H1 (cell line): ENCODE results near the gene PLEKHN1. TPM values are rescaled to one million over a fixed set of nuclear protein-coding genes. Genes with fewer than 3 reads are reported as not detected.

ENCODE experiments used
- CTCF ChIA-PET: fragments of 300-600 bp; sonication (Branson Sonifier 250); formaldehyde crosslinking; loops from one replicate; lab custom pipeline; 2021; ENCODE audit not compliant: partially characterized antibody; lab: Charles Lee
- POLR2A ChIA-PET: fragments of 300-600 bp; sonication (Branson Sonifier 250); formaldehyde crosslinking; loops from one replicate; lab custom pipeline; 2021; ENCODE audit warnings: inconsistent platforms; ENCODE audit not compliant: partially characterized antibody; lab: Charles Lee
- DNase-seq, 2 experiments: peaks; one replicate each; pipeline versions ENCODE4 v3.0.0 to v3.0.0-alpha.2; 2010 to 2022; ENCODE audit warnings: low spot score in 2 of 2, low read depth in 1 of 2, mixed read lengths in 1 of 2
- FAIRE-seq: peaks from 2 replicates; lab custom pipeline; 2011; peaks lifted over from hg19 to GRCh38; lab: Jason Lieb, UNC
- H2AFZ ChIP-seq: 2 replicates; pipeline ENCODE4 v1.8.1; 2012; ENCODE audit warnings: low read length, inconsistent platforms
- H2AK5ac ChIP-seq: 2 replicates; pipeline ENCODE4 v1.6.1; 2013; ENCODE audit warnings: low read depth, low read length
- H2BK120ac ChIP-seq: replicated peaks from 2 replicates; pipeline ENCODE3; 2013; ENCODE audit warnings: low read depth, low read length, inconsistent platforms
- H2BK12ac ChIP-seq: 2 replicates; pipeline ENCODE4 v1.6.1; 2013; ENCODE audit warnings: low read depth, low read length
- H2BK15ac ChIP-seq: 2 replicates; pipeline ENCODE4 v1.6.1; 2013; ENCODE audit warnings: low read length
- H2BK20ac ChIP-seq: 2 replicates; pipeline ENCODE4 v1.6.1; 2013; ENCODE audit warnings: low read length
- H2BK5ac ChIP-seq: 2 replicates; pipeline ENCODE4 v1.6.1; 2013; ENCODE audit warnings: low read depth, low read length
- H3K14ac ChIP-seq: 2 replicates; pipeline ENCODE4 v1.6.1; 2013; ENCODE audit warnings: inconsistent platforms; ENCODE audit not compliant: insufficient read length
- H3K18ac ChIP-seq: 2 replicates; pipeline ENCODE4 v1.6.1; 2013; ENCODE audit warnings: low read length; ENCODE audit errors: extremely low read depth
- H3K23ac ChIP-seq: 2 replicates; pipeline ENCODE4 v1.6.1; 2013; ENCODE audit warnings: inconsistent platforms; ENCODE audit not compliant: insufficient read length
- H3K23me2 ChIP-seq: 2 replicates; pipeline ENCODE4 v1.6.1; 2013; ENCODE audit warnings: low read depth, low read length
- H3K27ac ChIP-seq: 2 replicates; pipeline ENCODE4 v1.6.1; 2011; ENCODE audit warnings: low read depth, low read length, inconsistent platforms
- H3K27me3 ChIP-seq, 4 experiments: replicated peaks in 1 of 4; 1 replicate in 1 of 4; 2 replicates in 3 of 4; pipeline versions ENCODE4 v1.6.1 to v1.8.1; 2011 to 2013; ENCODE audit warnings: low read length in 3 of 4, mild to moderate bottlenecking in 3 of 4, inconsistent platforms in 2 of 4, mixed read lengths in 2 of 4, moderate library complexity in 1 of 4; ENCODE audit not compliant: control insufficient read depth in 3 of 4, insufficient read depth in 3 of 4; ENCODE audit errors: extremely low read depth in 1 of 4
- H3K36me3 ChIP-seq, 4 experiments: 2 replicates each; pipeline versions ENCODE4 v1.6.1 to v1.8.1; 2011 to 2013; ENCODE audit warnings: mild to moderate bottlenecking in 4 of 4, low read length in 3 of 4, moderate library complexity in 2 of 4, control low read depth in 1 of 4, inconsistent platforms in 1 of 4; ENCODE audit not compliant: insufficient read depth in 4 of 4, control insufficient read depth in 2 of 4
- H3K4ac ChIP-seq: replicated peaks from 2 replicates; pipeline ENCODE3; 2013; ENCODE audit warnings: low read length, low read depth, mixed read lengths, inconsistent platforms; ENCODE audit not compliant: insufficient read length
- H3K4me1 ChIP-seq, 4 experiments: replicated peaks in 1 of 4; 1 replicate in 1 of 4; 2 replicates in 3 of 4; pipeline versions ENCODE4 v1.6.1 to v1.8.1; 2011 to 2013; ENCODE audit warnings: low read length in 3 of 4, inconsistent platforms in 2 of 4, mixed read lengths in 1 of 4; ENCODE audit not compliant: insufficient read depth in 4 of 4, control insufficient read depth in 3 of 4
- H3K4me2 ChIP-seq, 2 experiments: 2 replicates each; pipeline versions ENCODE4 v1.6.1 to v1.8.1; 2011 to 2013; ENCODE audit warnings: low read depth in 2 of 2, low read length in 2 of 2, control low read depth in 1 of 2, inconsistent platforms in 1 of 2, mild to moderate bottlenecking in 1 of 2; ENCODE audit not compliant: insufficient read depth in 1 of 2
- H3K4me3 ChIP-seq, 4 experiments: fragments of 200-600, 300-600 bp in 1 of 4; sonication (generic), shearing (Covaris generic), sonication (Bioruptor Twin) in 1 of 4; 2 replicates each; pipeline versions ENCODE4 v1.5.1 to v1.8.1; 2011 to 2016; ENCODE audit warnings: low read length in 4 of 4, low read depth in 3 of 4, control low read depth in 2 of 4, inconsistent platforms in 2 of 4, mild to moderate bottlenecking in 2 of 4, mixed read lengths in 1 of 4, moderate library complexity in 1 of 4; ENCODE audit not compliant: insufficient read depth in 2 of 4; ENCODE audit errors: extremely low read depth in 1 of 4
- H3K56ac ChIP-seq: replicated peaks from 2 replicates; pipeline ENCODE3; 2013; ENCODE audit warnings: low read depth, mild to moderate bottlenecking, mixed read lengths, low read length, inconsistent platforms; ENCODE audit not compliant: insufficient read length
- H3K79me1 ChIP-seq: 2 replicates; pipeline ENCODE4 v1.6.1; 2013; ENCODE audit warnings: low read depth, low read length, control low read depth
- H3K79me2 ChIP-seq, 2 experiments: 2 replicates each; pipeline versions ENCODE4 v1.6.1 to v1.8.1; 2012 to 2013; ENCODE audit warnings: low read length in 2 of 2, mild to moderate bottlenecking in 2 of 2, inconsistent platforms in 1 of 2; ENCODE audit not compliant: insufficient read depth in 2 of 2, control insufficient read depth in 1 of 2
- H3K9ac ChIP-seq, 4 experiments: replicated peaks in 1 of 4; 1 replicate in 1 of 4; 2 replicates in 3 of 4; pipeline versions ENCODE4 v1.6.1 to v1.8.1; 2011 to 2013; ENCODE audit warnings: low read depth in 3 of 4, low read length in 3 of 4, control low read depth in 2 of 4, mild to moderate bottlenecking in 2 of 4, moderate library complexity in 2 of 4, inconsistent platforms in 1 of 4; ENCODE audit errors: extremely low read depth in 1 of 4
- H3K9me3 ChIP-seq, 2 experiments: 2 replicates each; pipeline versions ENCODE4 v1.6.1 to v1.8.1; 2012 to 2013; ENCODE audit warnings: mild to moderate bottlenecking in 2 of 2, moderate library complexity in 2 of 2, control low read depth in 1 of 2, inconsistent platforms in 1 of 2, low read depth in 1 of 2, low read length in 1 of 2, mixed read lengths in 1 of 2; ENCODE audit not compliant: insufficient read depth in 2 of 2
- H4K20me1 ChIP-seq, 2 experiments: replicated peaks in 1 of 2; 2 replicates each; pipeline versions ENCODE3 to v1.8.1; 2011 to 2013; ENCODE audit warnings: inconsistent platforms in 2 of 2, low read length in 2 of 2, mild to moderate bottlenecking in 1 of 2; ENCODE audit not compliant: insufficient read depth in 2 of 2, control insufficient read depth in 1 of 2
- H4K5ac ChIP-seq: 2 replicates; pipeline ENCODE4 v1.6.1; 2013; ENCODE audit warnings: low read length, low read depth, mixed read lengths, inconsistent platforms; ENCODE audit not compliant: insufficient read length
- H4K8ac ChIP-seq: 2 replicates; pipeline ENCODE4 v1.8.0; 2013; ENCODE audit warnings: mild to moderate bottlenecking, moderate library complexity, low read length, inconsistent platforms; ENCODE audit not compliant: insufficient read depth; ENCODE audit errors: extremely low read depth
- H4K91ac ChIP-seq: replicated peaks from 2 replicates; pipeline ENCODE3; 2013; ENCODE audit warnings: low read length, mixed read lengths, inconsistent platforms; ENCODE audit not compliant: insufficient read length
- BRCA1 ChIP-seq: IDR thresholded peaks from 2 replicates; pipeline ENCODE4 v1.6.1; 2012; ENCODE audit warnings: low read depth, low read length, improper control_type of control experiment
- EZH2 ChIP-seq: fragments of 200-600 bp; sonication (generic); IDR thresholded peaks from 2 replicates; pipeline ENCODE4 v1.7.1; 2012; ENCODE audit warnings: low read depth, mild to moderate bottlenecking, moderate library complexity, low read length, inconsistent platforms; ENCODE audit not compliant: severe bottlenecking
- GABPA ChIP-seq: IDR thresholded peaks from 2 replicates; pipeline ENCODE4 v1.6.1; 2011; ENCODE audit warnings: mild to moderate bottlenecking, low read length, moderate library complexity, borderline replicate concordance; ENCODE audit not compliant: insufficient read depth
- KDM4A ChIP-seq: IDR thresholded peaks from one replicate; pipeline ENCODE4 v1.7.1; 2012; ENCODE audit warnings: low read depth, mild to moderate bottlenecking, moderate library complexity, low read length, inconsistent platforms; ENCODE audit not compliant: severe bottlenecking
- TAF1 ChIP-seq: IDR thresholded peaks from 2 replicates; pipeline ENCODE4 v1.6.1; 2011; ENCODE audit warnings: mild to moderate bottlenecking, low read depth, low read length
- YY1 ChIP-seq: IDR thresholded peaks from 2 replicates; pipeline ENCODE4 v1.6.1; 2011; ENCODE audit warnings: low read depth, mild to moderate bottlenecking, low read length
- WGBS, 2 experiments: shearing (Covaris generic) in 1 of 2; methylation state at CpG; one replicate each; pipeline versions ENCODE4 v1.1.6 to v1.1.7; 2013 to 2015; ENCODE audit warnings: low lambda C conversion rate in 2 of 2, mixed read lengths in 2 of 2, inconsistent platforms in 1 of 2, low coverage in 1 of 2, missing lambda C conversion rate in 1 of 2; ENCODE audit not compliant: insufficient replicate concordance in 2 of 2, insufficient coverage in 1 of 2, insufficient read length in 1 of 2; ENCODE audit errors: extremely low coverage in 1 of 2, missing lambda C conversion rate in 1 of 2; 5-methylcytosine and 5-hydroxymethylcytosine counted together
- polyA plus RNA-seq, 7 experiments: library from polyadenylated mRNA; depleted of rRNA in 3 of 7; stranded (reverse) in 5 of 7; unstranded in 2 of 7; fragments of >200 nt in 5 of 7; fragments of 200-250 nt in 2 of 7; gene quantifications; 1 replicate in 5 of 7; 2 replicates in 1 of 7; 4 replicates in 1 of 7; pipeline versions ENCODE4 v1.2.1 to v1.2.3, GENCODE V29; 2011 to 2013; ENCODE audit warnings: missing spikeins in 2 of 7, mixed read lengths in 2 of 7
- total RNA-seq: library from RNA; stranded (reverse); fragmentation: NEBNext Ultra II Directional; extraction: Animal tissue kit (Norgen Biotek cat#: 25700); gene quantifications from 2 replicates; pipeline ENCODE4 v1.2.1, GENCODE V29; 2021

The PLEKHN1 gene
- total and polyA plus RNA-seq, 2 of the 8 experiments (the other 6 are each of a cell fraction or from before 2014, with no cell fraction given) = 0.39 to 1.5 TPM

DNA sequence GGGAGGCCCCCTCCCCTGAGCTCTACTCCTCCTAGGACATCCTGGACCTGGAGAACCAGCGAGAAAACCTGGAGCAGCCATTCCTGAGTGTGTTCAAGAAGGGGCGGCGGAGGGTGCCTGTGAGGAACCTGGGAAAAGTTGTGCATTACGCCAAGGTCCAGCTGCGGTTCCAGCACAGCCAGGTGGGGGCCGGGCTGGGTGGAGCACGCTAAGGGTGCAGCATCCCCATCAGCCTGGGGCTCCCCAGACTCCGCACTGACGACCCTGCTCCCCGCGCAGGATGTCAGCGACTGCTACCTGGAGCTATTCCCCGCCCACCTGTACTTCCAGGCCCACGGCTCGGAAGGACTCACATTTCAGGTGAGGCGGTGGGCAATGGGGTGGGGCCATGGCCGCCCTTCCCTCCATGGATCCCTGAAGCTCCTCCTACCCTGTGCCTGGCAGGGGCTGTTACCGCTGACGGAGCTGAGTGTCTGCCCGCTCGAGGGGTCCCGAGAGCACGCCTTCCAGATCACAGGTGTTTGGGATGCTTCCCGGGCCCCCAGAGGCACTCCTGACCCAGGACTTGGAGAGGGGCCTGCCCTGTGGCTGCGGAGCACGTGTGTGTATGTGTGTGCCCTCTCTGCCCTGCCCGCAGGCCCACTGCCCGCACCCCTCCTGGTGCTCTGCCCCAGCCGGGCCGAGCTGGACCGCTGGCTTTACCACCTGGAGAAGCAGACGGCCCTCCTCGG lies 4.1 kb downstream of the PLEKHN1 start:
- H4K91ac ChIP-seq = no peak overlapping the region
- no peaks in the 10 kb centered on the region; a peak in 2 of 8 replicates for H3K36me3 ChIP-seq
- H3K79me2 ChIP-seq = peaks cover 0 to 3% of the 10 kb centered on the region in 2 experiments; a peak in 1 of 4 replicates
- no peak overlapping the region for H4K5ac ChIP-seq
- H3K27me3 ChIP-seq = peaks cover 11 to 70% (median 53%) of the 10 kb centered on the region in 4 experiments
- H3K9me3 ChIP-seq = no peaks in the 10 kb centered on the region
- H3K4me1 ChIP-seq = peaks cover 0 to 13% (median 7%) of the 10 kb centered on the region in 4 experiments; a peak in 5 of 7 replicates
- H2BK20ac ChIP-seq = no peak overlapping the region
- peaks cover 10% of the 10 kb centered on the region; the same call in 1 of the 2 replicates for H3K23me2 ChIP-seq
- no peak overlapping the region for H3K56ac ChIP-seq
- H2AFZ ChIP-seq = no peak overlapping the region
- POLR2A ChIA-PET = interaction anchor here (0.8 to 1.4 kb wide), 5 partner anchors 9 to 64 kb away, joined by 3 to 5 read pairs (median 4); no protein-coding TSS in a partner anchor
- H3K23ac ChIP-seq = no peak overlapping the region
- no peak overlapping the region for H2AK5ac ChIP-seq
- H3K18ac ChIP-seq = no peak overlapping the region
- TF ChIP-seq KDM4A (peak; percentile 32), GABPA (peak; percentile 22; the same call in 1 of the 2 replicates), TAF1 (no peak), BRCA1 (no peak), EZH2 (peak; percentile 24), YY1 (peak; percentile 55)
- H2BK5ac ChIP-seq = no peak overlapping the region
- H4K20me1 ChIP-seq = peaks cover 0 to 20% of the 10 kb centered on the region in 2 experiments
- H3K4me2 ChIP-seq = peak overlapping the region; percentile 46 to 61
- DNase-seq (peak in 1 of 2 experiments; percentile 71), FAIRE-seq (no peak)
- no peak overlapping the region for H3K9ac ChIP-seq
- H4K8ac ChIP-seq = no peak overlapping the region
- H3K4ac ChIP-seq = no peak overlapping the region
- H3K14ac ChIP-seq = no peak overlapping the region
- H2BK120ac ChIP-seq = no peak overlapping the region
- no peaks in the 10 kb centered on the region; the same call in 1 of the 2 replicates for H3K79me1 ChIP-seq
- WGBS, 2 experiments = 27% methylated on average over 25 of the region's 33 CpGs; no CpG with 5 or more reads in 1 of the 2 experiments
- H2BK15ac ChIP-seq = no peak overlapping the region
- H3K27ac ChIP-seq = no peak overlapping the region
- CTCF ChIA-PET = interaction anchor here (0.8 to 7.0 kb wide), 7 partner anchors 13 to 94 kb away, joined by 3 to 53 read pairs (median 4); partner anchors contain the start of gene PERM1
- H3K4me3 ChIP-seq = peak overlapping the region in 3 of 4 experiments; percentile 22 to 50 (median 23); a peak in 6 of 8 replicates
- no peak overlapping the region for H2BK12ac ChIP-seq
